IMR-90 (cell line): ENCODE measurements around the gene AJM1.

Experiments
- CEBPB ChIP-seq: IDR thresholded peaks from 2 replicates; pipeline ENCODE4 v1.6.1; 2012; ENCODE audit warnings: low read depth, low read length, improper control_type of control experiment
- FOS ChIP-seq: fragments of 150-350 bp; IDR thresholded peaks from 2 replicates; pipeline ENCODE4 v1.6.1; 2016; ENCODE audit warnings: low read depth, low read length
- POLR2A ChIP-seq: IDR thresholded peaks from 2 replicates; pipeline ENCODE4 v1.6.1; 2012; ENCODE audit warnings: mild to moderate bottlenecking, low read depth, low read length
- RCOR1 ChIP-seq: IDR thresholded peaks from 2 replicates; pipeline ENCODE4 v1.6.1; 2012; ENCODE audit warnings: mild to moderate bottlenecking, low read length, improper control_type of control experiment; ENCODE audit not compliant: insufficient replicate concordance
- TF ChIP-seq, protein P1 (sequence below): conservative IDR thresholded peaks from 2 replicates; pipeline ENCODE4 v1.5.1; 2012; ENCODE audit warnings: mild to moderate bottlenecking, low read depth, low read length, improper control_type of control experiment

DNA sequence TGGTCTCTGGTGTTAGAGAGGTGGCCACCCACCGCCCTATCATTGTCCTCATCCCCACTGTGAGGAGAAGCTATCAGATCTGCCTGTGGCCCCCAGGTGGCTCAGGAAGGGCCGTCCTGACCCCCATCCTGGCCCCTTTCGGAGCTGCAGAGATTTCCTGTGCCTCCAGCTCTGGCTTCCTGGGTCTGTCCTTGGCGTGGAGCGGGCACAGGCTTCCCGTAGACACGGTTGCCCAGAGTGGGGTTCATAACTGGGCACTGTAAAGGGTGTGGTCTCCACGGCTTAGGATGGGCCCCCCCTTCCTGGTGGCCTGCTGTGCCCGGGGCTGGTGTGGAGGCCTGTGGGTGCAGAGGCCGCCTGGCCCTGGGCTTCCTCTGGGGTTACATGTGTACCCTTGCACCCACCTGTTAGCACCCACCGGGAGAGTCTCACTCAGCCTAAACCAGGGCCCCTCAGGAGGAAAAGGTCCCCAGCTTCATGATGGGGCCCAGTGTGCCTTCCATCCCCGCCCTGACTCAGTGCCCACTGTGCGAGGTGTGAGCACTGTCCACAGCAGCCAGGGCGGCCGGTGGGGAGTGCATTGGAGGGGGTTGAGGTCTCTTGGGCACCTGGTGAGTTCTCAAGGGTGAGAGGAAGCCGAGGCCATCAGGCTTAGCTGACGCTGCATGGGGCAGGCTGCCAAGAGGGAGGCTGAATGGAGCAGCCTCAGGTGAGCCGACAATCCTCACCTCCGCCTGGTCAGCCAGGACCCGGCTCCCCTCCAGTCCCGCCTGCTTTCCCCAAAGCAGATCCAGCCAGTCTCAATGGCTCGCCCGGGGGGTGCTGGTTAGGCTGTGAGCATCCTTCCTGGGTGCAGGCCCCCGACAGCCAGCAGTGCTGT is 15.3 kb upstream of the AJM1 start:
- TF ChIP-seq, protein P1, sequence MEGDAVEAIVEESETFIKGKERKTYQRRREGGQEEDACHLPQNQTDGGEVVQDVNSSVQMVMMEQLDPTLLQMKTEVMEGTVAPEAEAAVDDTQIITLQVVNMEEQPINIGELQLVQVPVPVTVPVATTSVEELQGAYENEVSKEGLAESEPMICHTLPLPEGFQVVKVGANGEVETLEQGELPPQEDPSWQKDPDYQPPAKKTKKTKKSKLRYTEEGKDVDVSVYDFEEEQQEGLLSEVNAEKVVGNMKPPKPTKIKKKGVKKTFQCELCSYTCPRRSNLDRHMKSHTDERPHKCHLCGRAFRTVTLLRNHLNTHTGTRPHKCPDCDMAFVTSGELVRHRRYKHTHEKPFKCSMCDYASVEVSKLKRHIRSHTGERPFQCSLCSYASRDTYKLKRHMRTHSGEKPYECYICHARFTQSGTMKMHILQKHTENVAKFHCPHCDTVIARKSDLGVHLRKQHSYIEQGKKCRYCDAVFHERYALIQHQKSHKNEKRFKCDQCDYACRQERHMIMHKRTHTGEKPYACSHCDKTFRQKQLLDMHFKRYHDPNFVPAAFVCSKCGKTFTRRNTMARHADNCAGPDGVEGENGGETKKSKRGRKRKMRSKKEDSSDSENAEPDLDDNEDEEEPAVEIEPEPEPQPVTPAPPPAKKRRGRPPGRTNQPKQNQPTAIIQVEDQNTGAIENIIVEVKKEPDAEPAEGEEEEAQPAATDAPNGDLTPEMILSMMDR, result no peak
- TF ChIP-seq FOS (no peak), POLR2A (no peak), CEBPB (no peak), RCOR1 (no peak)
